Germinal center (tissue), 1 donor: Measurements from ENCODE around the gene MTHFD2.

Experiments used
- DNase-seq: peaks from one replicate; pipeline ENCODE4 v3.0.0; 2012; ENCODE audit warnings: mixed read lengths, low spot score

The MTHFD2 gene

GRCh38 chr2:74264281-74264680 lies 65.9 kb downstream of the MTHFD2 start:
- DNase-seq = no peak

GRCh38 chr2:74267068-74267467 lies 68.7 kb downstream of the MTHFD2 start:
- DNase-seq = peak; percentile 29
